ENCODE data around the gene CDKAL1. TPM values are rescaled to one million over a fixed set of nuclear protein-coding genes. Genes with fewer than 3 reads are reported as not detected.

CDKAL1 gene
- total and polyA plus RNA-seq, 2 of the 8 experiments (the other 6 are each of a cell fraction or from before 2014, with no cell fraction given): 8.4 to 24.6 TPM

DNA sequence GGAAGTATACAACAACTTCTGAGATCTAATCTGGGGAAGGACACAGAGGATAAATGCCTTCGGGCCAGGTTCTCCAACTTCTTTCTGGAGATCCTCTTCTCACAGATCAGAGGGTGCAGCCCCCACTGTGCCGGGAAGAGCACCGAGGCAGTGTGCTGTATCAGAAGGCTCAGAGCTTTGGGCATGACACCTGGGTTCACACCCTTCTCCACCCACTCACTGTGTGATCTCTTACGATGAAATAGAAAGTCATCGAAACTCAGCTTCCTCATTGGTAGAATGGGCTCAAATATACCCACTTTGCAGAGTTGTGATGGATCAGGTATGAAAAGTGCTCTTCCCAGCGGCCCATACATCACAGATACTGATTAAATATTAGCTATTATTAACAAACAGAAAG is 711.8 kb downstream of the CDKAL1 start:
- H2BK15ac ChIP-seq (ENCODE audit: low read length): no peak overlapping the region
- no peaks in the 10 kb centered on the region for H3K36me3 ChIP-seq (ENCODE audit: control insufficient read depth in 2 of 4, insufficient read depth in 4 of 4, low read length in 3 of 4)
- H2BK120ac ChIP-seq (replicated peaks; ENCODE audit: low read depth, low read length): no peak overlapping the region
- no peaks in the 10 kb centered on the region for H3K23me2 ChIP-seq (ENCODE audit: low read depth, low read length)
- H2AFZ ChIP-seq (ENCODE audit: low read length): no peak overlapping the region
- no peak overlapping the region for H3K4me2 ChIP-seq (ENCODE audit: insufficient read depth in 1 of 2, low read depth in 2 of 2, low read length in 2 of 2)
- H2BK5ac ChIP-seq (ENCODE audit: low read depth, low read length): no peak overlapping the region
- 88% methylated on average over 6 of the region's 6 CpGs; no CpG with 5 or more reads in 1 of the 2 experiments for WGBS, 2 experiments (ENCODE audit: extremely low coverage in 1 of 2, insufficient coverage in 1 of 2, insufficient read length in 1 of 2, insufficient replicate concordance in 2 of 2, low coverage in 1 of 2, low lambda C conversion rate in 2 of 2, missing lambda C conversion rate in 1 of 2)
- no peaks in the 10 kb centered on the region for H4K20me1 ChIP-seq (replicated peaks in 1 of 2; ENCODE audit: control insufficient read depth in 1 of 2, insufficient read depth in 2 of 2, low read length in 2 of 2)
- H3K4me1 ChIP-seq (replicated peaks in 1 of 4; ENCODE audit: control insufficient read depth in 3 of 4, insufficient read depth in 4 of 4, low read length in 3 of 4): no peaks in the 10 kb centered on the region
- no peak overlapping the region for H3K9ac ChIP-seq (replicated peaks in 1 of 4; ENCODE audit: extremely low read depth in 1 of 4, low read depth in 3 of 4, low read length in 3 of 4)
- TF ChIP-seq HDAC6 (IDR thresholded peaks at IDR 0.05; ENCODE audit: low read depth, low read length) (no peak), JUN (IDR thresholded peaks at IDR 0.05; ENCODE audit: low read depth, low read length) (no peak), RBBP5 (IDR thresholded peaks at IDR 0.05; ENCODE audit: borderline replicate concordance, low read depth, low read length) (no peak), SUZ12 (IDR thresholded peaks at IDR 0.05; ENCODE audit: low read length) (no peak), RFX5 (IDR thresholded peaks at IDR 0.05; ENCODE audit: borderline replicate concordance, low read depth, low read length) (no peak), NANOG (IDR thresholded peaks at IDR 0.05; ENCODE audit: insufficient read depth, low read depth, low read length, poor library complexity, severe bottlenecking) (no peak), YY1 (IDR thresholded peaks at IDR 0.05; ENCODE audit: low read depth, low read length) (no peak)
- TF ChIP-seq, protein P1, sequence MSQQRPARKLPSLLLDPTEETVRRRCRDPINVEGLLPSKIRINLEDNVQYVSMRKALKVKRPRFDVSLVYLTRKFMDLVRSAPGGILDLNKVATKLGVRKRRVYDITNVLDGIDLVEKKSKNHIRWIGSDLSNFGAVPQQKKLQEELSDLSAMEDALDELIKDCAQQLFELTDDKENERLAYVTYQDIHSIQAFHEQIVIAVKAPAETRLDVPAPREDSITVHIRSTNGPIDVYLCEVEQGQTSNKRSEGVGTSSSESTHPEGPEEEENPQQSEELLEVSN (IDR thresholded peaks at IDR 0.05): no peak
- TF ChIP-seq, protein P2, sequence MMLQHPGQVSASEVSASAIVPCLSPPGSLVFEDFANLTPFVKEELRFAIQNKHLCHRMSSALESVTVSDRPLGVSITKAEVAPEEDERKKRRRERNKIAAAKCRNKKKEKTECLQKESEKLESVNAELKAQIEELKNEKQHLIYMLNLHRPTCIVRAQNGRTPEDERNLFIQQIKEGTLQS (IDR thresholded peaks at IDR 0.05; ENCODE audit: insufficient read depth, low read depth, low read length): no peak
- no peak overlapping the region for H4K5ac ChIP-seq (ENCODE audit: insufficient read length, low read depth, low read length)
- H3K9me3 ChIP-seq (ENCODE audit: insufficient read depth in 2 of 2, low read depth in 1 of 2, low read length in 1 of 2): no peaks in the 10 kb centered on the region
- no peak for FAIRE-seq
- no peak overlapping the region for H4K91ac ChIP-seq (replicated peaks; ENCODE audit: insufficient read length, low read length)
- ChIA-PET POLR2A (ENCODE audit: partially characterized antibody) (no interaction called here), CTCF (ENCODE audit: partially characterized antibody) (interaction anchor here (1.0 to 1.1 kb wide), 2 partner anchors 8 to 22 kb away, joined by 3 read pairs; no protein-coding TSS in a partner anchor)
- H3K27me3 ChIP-seq (replicated peaks in 1 of 4; ENCODE audit: control insufficient read depth in 3 of 4, extremely low read depth in 1 of 4, insufficient read depth in 3 of 4, low read length in 3 of 4): no peaks in the 10 kb centered on the region
- no peak overlapping the region for H3K23ac ChIP-seq (ENCODE audit: insufficient read length)
- H2BK12ac ChIP-seq (ENCODE audit: low read depth, low read length): no peak overlapping the region
- H2AK5ac ChIP-seq (ENCODE audit: low read depth, low read length): no peak overlapping the region
- no peak overlapping the region for H3K27ac ChIP-seq (ENCODE audit: low read depth, low read length)
- no peaks in the 10 kb centered on the region for H3K79me2 ChIP-seq (ENCODE audit: control insufficient read depth in 1 of 2, insufficient read depth in 2 of 2, low read length in 2 of 2)
- H3K4ac ChIP-seq (replicated peaks; ENCODE audit: insufficient read length, low read depth, low read length): no peak overlapping the region
- H3K18ac ChIP-seq (ENCODE audit: extremely low read depth, low read length): no peak overlapping the region
- H4K8ac ChIP-seq (ENCODE audit: extremely low read depth, insufficient read depth, low read length): no peak overlapping the region
- no peak overlapping the region for H3K4me3 ChIP-seq (ENCODE audit: extremely low read depth in 1 of 4, insufficient read depth in 2 of 4, low read depth in 3 of 4, low read length in 4 of 4)
- no peak for DNase-seq (ENCODE audit: low read depth in 1 of 2, low spot score in 2 of 2)
- H3K14ac ChIP-seq (ENCODE audit: insufficient read length): no peak overlapping the region
- H3K56ac ChIP-seq (replicated peaks; ENCODE audit: insufficient read length, low read depth, low read length): no peak overlapping the region
- H2BK20ac ChIP-seq (ENCODE audit: low read length): no peak overlapping the region
- no peaks in the 10 kb centered on the region for H3K79me1 ChIP-seq (ENCODE audit: low read depth, low read length)

All from H1 (cell line).